LHCN-M2 (cell line): ENCODE data around the gene B3GAT3. TPM values are rescaled to one million over a fixed set of nuclear protein-coding genes. Genes with fewer than 3 reads are reported as not detected.
"Not testable (repeated sequence)": the region's sequence is repeated elsewhere in the genome, so short reads cannot be mapped to it uniquely, and the experiment has no call there.

Experiments used
- DNase-seq: peaks from one replicate; pipeline ENCODE4 v3.0.0-alpha.2; 2012; ENCODE audit warnings: low read depth
- polyA plus RNA-seq: library from polyadenylated mRNA; unstranded; fragments of >200 nt; gene quantifications from one replicate; pipeline ENCODE4 v1.2.1, GENCODE V29; 2012; ENCODE audit warnings: missing spikeins
- total RNA-seq: library from RNA; depleted of rRNA; stranded (reverse); fragments of >200 nt; gene quantifications from 2 replicates; pipeline ENCODE4 v1.2.3, GENCODE V29; 2014; rRNA removed

B3GAT3 gene
- total RNA-seq: 74.1 and 92.8 TPM in 2 replicates
- polyA plus RNA-seq: 48.2 TPM

DNA sequence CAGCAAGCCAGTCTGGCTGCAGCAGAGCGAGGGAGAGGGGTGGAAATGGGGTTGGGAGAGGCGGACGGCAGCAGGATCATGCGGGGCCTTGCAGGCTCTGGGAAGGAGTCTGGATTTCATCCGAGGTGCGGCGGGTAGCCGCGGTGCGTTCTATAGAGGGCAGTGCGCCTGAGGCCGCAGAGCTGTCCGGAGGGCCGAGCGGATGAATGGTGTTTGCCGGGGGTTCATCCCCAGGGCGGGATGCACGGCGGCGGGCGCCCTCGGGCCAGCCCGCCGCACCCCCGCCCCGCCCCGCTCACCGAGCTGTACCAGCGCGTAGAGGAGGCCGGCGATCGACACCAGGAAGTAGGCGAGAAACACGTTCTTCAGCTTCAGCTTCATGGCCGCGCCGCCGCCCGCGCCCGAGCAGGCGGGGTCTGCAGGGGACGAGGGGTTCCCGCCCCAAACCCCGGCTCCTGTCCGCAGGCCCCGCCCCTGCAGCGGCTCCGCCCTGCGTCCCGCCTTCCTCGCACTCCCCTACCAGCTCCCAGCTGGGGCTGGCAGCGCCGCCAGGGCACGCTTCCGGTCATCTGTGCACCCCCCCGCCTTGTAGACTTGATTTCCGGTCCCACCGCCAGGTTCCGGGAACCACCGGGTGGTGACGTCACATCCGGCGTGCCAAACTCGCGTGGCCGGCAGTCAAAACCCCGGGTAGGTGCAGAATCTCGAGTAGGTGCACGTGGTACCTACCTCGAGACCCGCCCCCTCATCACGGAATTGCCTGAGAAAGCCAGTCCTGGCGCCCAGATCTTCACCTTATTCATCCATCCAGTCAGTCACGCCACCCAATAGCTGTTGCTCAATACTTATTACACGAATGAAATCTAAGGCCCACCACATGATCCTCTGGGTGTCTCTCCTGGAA is at the start of gene B3GAT3:
Gene B3GAT3, minus strand, starts transcription at position 420 of the 904 bp plus-strand sequence. Its CDS starts 39 bp downstream, at position 381.
- peak; percentile 97 for DNase-seq

- no peak for DNase-seq
Measured at GRCh38 chr11:62671236-62671607, 49.4 kb upstream of the B3GAT3 start.

- no peak for DNase-seq
Measured at GRCh38 chr11:62669420-62670161, 47.8 kb upstream of the B3GAT3 start.

GRCh38 chr11:62667460-62667859 is 45.7 kb upstream of the B3GAT3 start:
- DNase-seq: no peak

DNA sequence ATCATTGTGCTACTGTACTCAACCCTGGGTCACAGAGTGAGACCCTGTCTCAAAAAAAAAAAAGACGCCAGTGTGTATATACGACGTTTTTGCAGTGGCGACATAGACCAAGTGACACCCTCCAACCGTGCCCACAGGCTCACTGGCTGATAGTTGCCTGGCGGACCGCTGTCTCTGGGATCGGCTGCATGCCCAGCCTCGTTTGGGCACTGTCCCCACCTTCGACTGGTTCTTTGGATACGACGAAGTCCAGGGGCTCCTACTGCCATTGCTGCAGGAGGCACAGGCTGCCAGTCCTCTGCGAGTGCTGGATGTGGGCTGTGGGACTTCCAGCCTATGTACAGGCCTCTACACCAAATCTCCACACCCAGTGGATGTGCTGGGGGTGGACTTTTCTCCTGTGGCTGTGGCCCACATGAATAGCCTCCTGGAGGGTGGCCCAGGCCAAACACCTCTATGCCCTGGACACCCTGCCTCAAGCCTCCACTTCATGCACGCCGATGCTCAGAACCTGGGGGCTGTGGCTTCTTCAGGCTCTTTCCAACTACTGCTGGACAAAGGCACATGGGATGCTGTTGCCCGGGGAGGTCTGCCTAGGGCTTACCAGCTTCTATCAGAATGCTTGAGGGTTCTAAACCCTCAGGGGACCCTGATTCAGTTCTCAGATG is 44.6 kb upstream of the B3GAT3 start:
- no peak for DNase-seq

GRCh38 chr11:62665599-62666258 is 43.9 kb upstream of the B3GAT3 start:
- peak; percentile 52 for DNase-seq

GRCh38 chr11:62665075-62665598 is 43.4 kb upstream of the B3GAT3 start, which contains the start of the genes C11orf98 and CSKMT:
Gene C11orf98, minus strand, starts transcription at chr11:62665210. Its CDS starts 41 bp downstream, at chr11:62665169.
Gene CSKMT, plus strand, starts transcription at chr11:62665312. Its CDS starts 568 bp downstream, at chr11:62665880.
- peak; percentile 92 for DNase-seq

- peak; percentile 44 for DNase-seq
Measured at GRCh38 chr11:62664405-62665074, 42.8 kb upstream of the B3GAT3 start.

- no peak for DNase-seq
Measured at GRCh38 chr11:62656796-62657429, 35.1 kb upstream of the B3GAT3 start.

- DNase-seq: no peak
Measured at GRCh38 chr11:62654297-62654696, 32.5 kb upstream of the B3GAT3 start.

DNA sequence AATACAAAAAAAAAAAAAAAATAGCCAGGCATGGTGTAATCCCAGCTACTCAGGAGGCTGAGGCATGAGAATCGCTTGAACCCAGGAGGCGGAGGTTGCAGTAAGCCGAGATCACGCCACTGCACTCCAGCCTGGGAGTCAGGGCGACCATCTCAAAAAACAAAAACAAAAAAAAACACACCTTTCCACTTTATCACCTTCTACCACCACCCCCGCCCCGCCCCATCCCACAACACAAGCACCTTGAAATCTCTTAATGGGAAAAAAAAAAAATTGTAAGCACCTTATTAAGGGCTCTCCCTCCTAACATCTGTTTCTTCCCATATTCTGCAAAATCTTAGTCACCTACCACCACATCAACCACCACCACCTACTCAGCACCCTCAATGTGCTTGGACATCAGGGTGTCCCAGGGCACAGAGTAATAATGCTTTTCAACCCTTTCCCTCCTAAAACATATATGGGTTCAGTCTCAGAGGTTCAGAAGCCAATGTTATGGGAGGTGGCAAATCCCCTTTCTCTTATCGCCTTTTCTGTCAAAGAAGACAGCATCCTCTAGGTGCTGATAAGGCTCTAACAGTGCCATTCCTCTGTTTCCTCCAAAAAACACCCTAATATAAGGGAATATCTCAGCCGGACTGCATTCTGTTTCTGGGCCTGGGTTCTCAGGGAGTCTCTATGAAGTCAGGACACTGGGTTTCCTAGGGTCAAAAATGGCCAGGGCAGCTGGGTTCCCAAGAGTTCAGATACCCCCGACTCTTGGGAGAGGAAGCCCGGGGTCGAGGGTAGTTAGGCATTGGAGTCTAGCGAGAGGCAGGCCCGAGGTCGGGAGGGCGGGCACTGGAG is 30.6 kb upstream of the B3GAT3 start:
- DNase-seq: no peak

DNA sequence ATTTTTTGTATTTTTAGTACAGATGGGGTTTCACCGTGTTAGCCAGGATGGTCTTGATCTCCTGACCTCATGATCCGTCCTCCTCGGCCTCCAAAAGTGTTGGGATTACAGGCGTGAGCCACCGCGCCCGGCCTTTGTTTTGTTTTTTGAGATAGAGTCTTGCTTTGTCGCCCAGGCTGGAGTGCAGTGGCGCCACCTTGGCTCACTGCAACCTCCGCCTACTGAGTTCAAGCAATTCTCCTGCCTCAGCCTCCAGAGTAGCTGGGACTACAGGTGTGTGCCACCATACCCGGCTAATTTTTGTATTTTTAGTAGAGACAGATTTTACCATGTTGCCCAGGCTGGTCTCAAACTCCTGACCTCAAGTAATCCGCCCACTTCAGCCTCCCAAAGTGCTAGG is 28.5 kb upstream of the B3GAT3 start:
- not testable (repeated sequence) for DNase-seq

GRCh38 chr11:62649486-62649885 is 27.7 kb upstream of the B3GAT3 start:
- DNase-seq: no peak

DNA sequence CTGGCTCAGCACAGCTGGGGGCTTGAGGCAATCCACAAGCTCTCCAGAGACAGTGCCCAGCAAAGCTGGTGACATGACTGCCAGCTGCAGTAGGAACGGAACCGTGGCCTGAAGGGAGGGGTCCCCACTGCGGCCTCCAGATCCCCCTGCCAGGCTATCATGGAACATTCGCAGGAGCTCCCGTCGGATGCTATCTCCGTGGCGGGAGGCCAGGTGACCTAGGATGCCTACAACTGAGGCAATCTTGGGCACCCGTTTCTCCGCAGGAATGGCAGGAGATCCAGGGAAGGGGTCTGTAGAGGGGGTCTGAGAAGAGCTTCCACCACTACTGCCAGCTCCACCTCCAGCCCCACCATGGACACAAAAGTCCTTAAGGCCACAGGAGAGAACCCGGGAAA is 27.2 kb upstream of the B3GAT3 start:
- no peak for DNase-seq

GRCh38 chr11:62648185-62648966 is 26.6 kb upstream of the B3GAT3 start:
- no peak for DNase-seq

DNA sequence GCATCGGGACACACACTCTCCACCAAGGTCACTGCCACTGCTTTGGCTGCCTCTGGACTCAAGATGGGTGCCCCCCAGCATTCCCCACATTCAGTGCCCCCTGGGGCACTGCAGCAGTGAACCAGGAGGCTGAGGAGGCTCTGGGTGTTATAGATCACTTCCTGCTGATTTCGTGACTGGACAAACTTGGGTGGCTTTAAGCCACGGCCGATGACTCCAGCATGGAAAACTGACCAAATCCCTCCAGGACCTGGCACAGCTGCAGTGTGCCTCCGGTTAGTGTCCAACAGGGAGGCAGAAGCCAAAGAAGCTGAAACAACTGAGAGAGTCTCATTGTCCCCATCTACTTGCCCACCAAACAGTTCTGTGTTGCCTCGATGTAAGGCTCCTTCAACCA is 25.8 kb upstream of the B3GAT3 start:
- DNase-seq: no peak

GRCh38 chr11:62646825-62647608 is 25.2 kb upstream of the B3GAT3 start:
- no peak for DNase-seq
